DND-41 (cell line): ENCODE results near the gene SLC38A10.

ENCODE experiments used
- ATAC-seq: fragments of 200-7000 bp; cut with Tn5 transposase; 3 replicates; pipeline ENCODE4 v1.9.1; 2021; ENCODE audit warnings: low read depth; ENCODE audit not compliant: insufficient read depth
- DNase-seq: peaks from one replicate; pipeline ENCODE4 v3.0.0-alpha.2; 2020
- H2AFZ ChIP-seq: 2 replicates; pipeline ENCODE4 v1.6.0; 2012; ENCODE audit warnings: low read depth, low read length
- H3K27ac ChIP-seq: 2 replicates; pipeline ENCODE4 v1.5.1; 2012; ENCODE audit warnings: low read length, inconsistent platforms
- H3K27me3 ChIP-seq: fragments of 200-600 bp; sonication (generic); 2 replicates; pipeline ENCODE4 v1.6.0; 2012; ENCODE audit warnings: low read length, mild to moderate bottlenecking, inconsistent platforms; ENCODE audit not compliant: insufficient read depth, poor library complexity
- H3K36me3 ChIP-seq: 2 replicates; pipeline ENCODE4 v1.5.1; 2012; ENCODE audit warnings: low read length, inconsistent platforms; ENCODE audit not compliant: insufficient read depth
- H3K4me1 ChIP-seq: 2 replicates; pipeline ENCODE4 v1.5.1; 2012; ENCODE audit warnings: mild to moderate bottlenecking, low read length; ENCODE audit not compliant: insufficient read depth
- H3K4me2 ChIP-seq: 2 replicates; pipeline ENCODE4 v1.6.0; 2012; ENCODE audit warnings: mild to moderate bottlenecking, moderate library complexity, low read length, inconsistent platforms; ENCODE audit not compliant: insufficient read depth
- H3K4me3 ChIP-seq, 2 experiments: fragments of 200-600 bp in 1 of 2; shearing (Covaris generic) in 1 of 2; 2 replicates each; pipeline ENCODE4 v1.5.1; 2012 to 2016; ENCODE audit warnings: inconsistent platforms in 2 of 2, low read length in 2 of 2, mild to moderate bottlenecking in 2 of 2, low read depth in 1 of 2, moderate library complexity in 1 of 2
- H3K79me2 ChIP-seq: 2 replicates; pipeline ENCODE4 v1.6.0; 2012; ENCODE audit warnings: low read length, inconsistent platforms; ENCODE audit not compliant: insufficient read depth
- H3K9ac ChIP-seq: 2 replicates; pipeline ENCODE4 v1.6.0; 2012; ENCODE audit warnings: low read depth, mild to moderate bottlenecking, inconsistent platforms, low read length, moderate library complexity
- H3K9me3 ChIP-seq: 2 replicates; pipeline ENCODE4 v1.5.1; 2012; ENCODE audit warnings: low read length, moderate library complexity, mild to moderate bottlenecking, inconsistent platforms; ENCODE audit not compliant: insufficient read depth, severe bottlenecking
- H4K20me1 ChIP-seq: 2 replicates; pipeline ENCODE4 v1.6.0; 2012; ENCODE audit warnings: low read length; ENCODE audit not compliant: insufficient read depth
- CTCF ChIP-seq: IDR thresholded peaks from 2 replicates; pipeline ENCODE4 v1.5.1; 2012; ENCODE audit warnings: borderline replicate concordance, low read length, moderate library complexity, mild to moderate bottlenecking; ENCODE audit not compliant: poor library complexity, severe bottlenecking; ENCODE audit errors: extremely low read depth
- EZH2 ChIP-seq: IDR thresholded peaks from 3 replicates; pipeline ENCODE4 v1.6.1; 2012; ENCODE audit warnings: borderline replicate concordance, low read depth, mild to moderate bottlenecking, moderate library complexity, low read length, inconsistent platforms; ENCODE audit not compliant: severe bottlenecking

Gene SLC38A10

GRCh38 chr17:81298991-81299738 lies 4.1 kb upstream of the SLC38A10 start:
- Histone ChIP-seq H3K27me3 (no peaks in the 10 kb centered on the region), H3K36me3 (no peaks in the 10 kb centered on the region; the same call in 1 of the 2 replicates), H3K4me2 (no peak overlapping the region), H3K9me3 (no peaks in the 10 kb centered on the region), H3K27ac (no peak overlapping the region), H3K79me2 (peaks cover 17% of the 10 kb centered on the region), H2AFZ (no peak overlapping the region), H3K4me1 (peaks cover 15% of the 10 kb centered on the region), H3K4me3 (no peak overlapping the region), H3K9ac (no peak overlapping the region), H4K20me1 (peaks cover 3% of the 10 kb centered on the region; the same call in 1 of the 2 replicates)
- DNase-seq = no peak
- TF ChIP-seq EZH2 (no peak), CTCF (no peak)
- no peak for ATAC-seq

GRCh38 chr17:81298325-81298990 lies 3.4 kb upstream of the SLC38A10 start:
- H3K79me2 ChIP-seq = peaks cover 24% of the 10 kb centered on the region
- no peak overlapping the region for H3K9ac ChIP-seq
- no peak overlapping the region for H2AFZ ChIP-seq
- H3K4me1 ChIP-seq = peaks cover 22% of the 10 kb centered on the region
- DNase-seq (no peak), ATAC-seq (no peak)
- no peaks in the 10 kb centered on the region for H3K27me3 ChIP-seq
- TF ChIP-seq EZH2 (no peak), CTCF (no peak)
- no peak overlapping the region for H3K27ac ChIP-seq
- no peak overlapping the region for H3K4me3 ChIP-seq
- no peaks in the 10 kb centered on the region; the same call in 1 of the 2 replicates for H3K36me3 ChIP-seq
- peaks cover 3% of the 10 kb centered on the region; the same call in 1 of the 2 replicates for H4K20me1 ChIP-seq
- no peaks in the 10 kb centered on the region for H3K9me3 ChIP-seq
- H3K4me2 ChIP-seq = no peak overlapping the region

GRCh38 chr17:81295676-81296381 lies 722 bp upstream of the SLC38A10 start:
- ATAC-seq (peak; percentile 57), DNase-seq (peak; percentile 66)
- Histone ChIP-seq H3K4me3 (peak overlapping the region; percentile 91 to 93), H3K36me3 (peaks cover 3% of the 10 kb centered on the region; the same call in 1 of the 2 replicates), H3K27ac (peak overlapping the region; percentile 88), H3K79me2 (peaks cover 45% of the 10 kb centered on the region), H2AFZ (peak overlapping the region; percentile 96), H4K20me1 (peaks cover 7% of the 10 kb centered on the region), H3K9me3 (no peaks in the 10 kb centered on the region), H3K4me1 (peaks cover 32% of the 10 kb centered on the region), H3K4me2 (peak overlapping the region; percentile 95), H3K27me3 (no peaks in the 10 kb centered on the region), H3K9ac (peak overlapping the region; percentile 95)
- TF ChIP-seq EZH2 (no peak), CTCF (peak; percentile 63)
